Activated T-cell treated with anti-CD3 and anti-CD28 coated beads for 4 hours (primary cell): ENCODE data around the gene ARID2.

ENCODE experiments used
- DNase-seq: peaks from one replicate; pipeline ENCODE4 v3.0.0-alpha.2; 2020

Gene ARID2

DNA sequence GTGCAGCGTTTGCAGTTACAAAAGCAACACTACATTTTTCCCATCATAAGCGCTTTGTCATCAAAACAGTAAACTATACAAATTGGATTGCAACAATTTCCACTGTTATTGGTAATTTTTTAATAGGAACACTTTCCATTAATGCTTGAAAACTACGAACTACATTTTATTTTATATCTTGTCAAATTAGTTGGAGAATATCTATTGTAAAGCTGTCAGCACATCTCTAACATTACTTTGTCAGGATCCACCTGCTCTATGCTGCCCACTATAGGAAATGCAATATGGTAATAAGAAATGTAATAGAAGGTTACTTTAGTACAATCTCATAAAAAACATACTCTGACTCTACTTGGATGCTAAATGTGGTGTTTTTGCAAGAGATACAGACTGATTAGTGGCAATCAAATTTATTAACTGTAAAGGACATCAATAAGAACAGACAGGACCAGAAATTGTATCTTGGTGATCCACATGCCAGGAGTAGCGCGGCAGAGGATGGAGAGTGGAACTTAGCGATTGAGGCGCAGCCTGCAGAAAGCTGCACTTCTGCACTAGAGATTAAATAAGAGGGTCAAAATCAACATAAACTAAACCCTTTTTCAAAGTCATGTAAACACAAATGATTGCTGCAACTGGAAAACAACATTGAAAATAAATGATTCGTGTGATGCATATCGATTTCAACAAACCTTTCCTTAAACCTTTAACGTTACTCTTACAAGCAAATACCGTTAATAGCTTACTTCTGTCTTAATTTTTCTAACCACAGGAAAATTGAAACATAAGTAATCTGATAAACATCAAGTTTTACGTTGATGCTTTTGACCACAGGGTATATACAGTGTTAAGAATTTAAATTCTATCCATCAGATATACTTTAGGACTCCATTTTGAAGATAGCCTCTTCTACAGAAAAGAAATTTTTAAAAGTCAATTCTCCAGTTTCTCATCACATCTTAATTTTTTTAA is 3.6 kb upstream of the ARID2 start:
- no peak for DNase-seq

GRCh38 chr12:45726603-45727300 is 2.8 kb upstream of the ARID2 start:
- DNase-seq = no peak

DNA sequence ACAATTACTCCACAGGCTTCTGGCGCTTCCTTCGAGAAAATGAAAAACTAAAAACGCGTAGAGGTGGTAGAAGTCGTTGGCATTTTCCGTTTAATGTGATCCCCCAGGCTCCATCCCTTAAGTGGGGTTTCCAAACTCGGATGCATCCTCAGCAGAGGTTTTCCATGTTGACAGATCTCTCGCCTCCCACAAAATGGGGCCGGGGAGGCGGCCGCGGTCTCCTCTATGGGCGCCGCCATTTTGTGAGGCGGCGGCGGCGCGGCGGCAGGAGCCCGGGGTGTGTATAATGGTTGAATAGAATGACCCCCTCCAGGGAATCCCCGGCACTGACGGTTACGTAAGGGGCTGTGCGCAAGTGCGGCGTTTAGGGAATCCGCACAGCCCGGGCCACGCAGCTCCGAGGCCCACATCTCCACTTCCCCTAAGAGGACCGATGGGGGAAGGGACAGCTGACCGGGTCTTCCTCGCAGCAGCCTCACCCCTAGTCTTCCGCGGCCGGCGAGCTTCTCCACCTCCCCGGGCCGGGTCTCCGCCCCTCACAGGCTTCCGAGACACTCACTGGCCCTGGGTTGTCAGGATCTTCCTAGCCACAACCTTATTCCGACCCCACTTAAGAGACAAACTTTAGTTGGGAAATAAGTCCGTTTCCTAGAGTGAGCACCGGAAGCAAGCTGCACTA is 2.1 kb upstream of the ARID2 start:
- DNase-seq = peak; percentile 72

DNA sequence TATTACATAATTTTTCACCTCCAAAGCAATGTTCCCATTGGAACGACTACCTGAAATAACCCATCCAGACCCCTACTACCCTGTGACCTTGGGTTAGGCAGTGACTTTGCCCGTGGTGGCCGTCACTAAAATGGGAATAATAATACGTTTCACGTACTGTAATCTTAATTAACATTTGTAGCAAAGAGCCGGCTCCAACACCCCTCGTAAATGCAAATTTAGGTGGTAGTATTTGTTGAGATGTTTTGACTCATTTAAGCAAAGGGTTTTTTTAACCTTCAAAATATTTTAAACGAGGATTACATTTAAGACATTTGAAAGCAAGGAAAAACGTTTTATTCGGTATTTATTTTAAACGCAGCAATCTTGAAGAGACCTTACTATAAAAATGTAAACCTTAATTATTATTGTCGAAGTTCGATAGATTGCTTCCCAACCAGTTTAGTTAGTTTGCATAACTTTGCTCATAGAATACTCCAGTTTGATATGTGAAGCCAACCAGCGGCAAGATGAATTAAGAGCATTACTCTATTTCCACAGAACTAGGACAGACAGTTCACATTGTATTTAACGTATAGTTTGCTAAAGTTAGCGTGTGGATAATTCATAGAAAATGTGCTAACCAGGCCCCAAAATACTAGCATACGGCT is 1.4 kb upstream of the ARID2 start:
- DNase-seq = no peak

DNA sequence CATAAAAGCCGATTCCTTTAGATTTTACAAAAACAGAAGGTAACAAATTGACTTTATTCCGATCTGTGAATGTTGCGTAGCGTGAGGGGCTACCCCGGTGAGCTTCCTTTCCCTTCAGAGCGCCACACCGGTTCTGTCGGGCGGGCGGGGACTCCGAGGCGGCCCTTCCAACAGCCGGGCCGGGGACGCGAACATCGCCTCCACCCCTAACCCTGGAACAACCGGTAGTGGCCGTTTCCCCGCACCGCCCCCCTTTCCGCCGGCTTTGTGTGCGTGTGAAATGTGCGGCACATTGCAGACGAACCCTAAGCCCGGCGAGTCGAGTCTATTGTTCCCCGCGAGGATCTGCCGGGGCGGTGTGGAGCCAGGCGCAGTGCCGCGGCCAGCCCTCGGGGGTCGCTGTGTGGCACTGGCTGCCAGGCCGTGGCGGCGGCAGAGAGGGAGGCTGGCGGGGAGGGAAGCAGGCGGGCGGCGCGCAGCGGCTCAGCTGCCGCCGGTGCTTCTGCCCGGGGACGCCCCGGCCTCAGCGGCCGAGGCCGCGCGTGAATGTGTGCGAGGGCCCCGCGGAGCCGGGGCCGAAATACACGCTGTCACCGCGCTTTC is 775 bp upstream of the ARID2 start:
- peak; percentile 94 for DNase-seq

GRCh38 chr12:45730084-45730347 is 510 bp downstream of the ARID2 start:
- peak; percentile 27 for DNase-seq

DNA sequence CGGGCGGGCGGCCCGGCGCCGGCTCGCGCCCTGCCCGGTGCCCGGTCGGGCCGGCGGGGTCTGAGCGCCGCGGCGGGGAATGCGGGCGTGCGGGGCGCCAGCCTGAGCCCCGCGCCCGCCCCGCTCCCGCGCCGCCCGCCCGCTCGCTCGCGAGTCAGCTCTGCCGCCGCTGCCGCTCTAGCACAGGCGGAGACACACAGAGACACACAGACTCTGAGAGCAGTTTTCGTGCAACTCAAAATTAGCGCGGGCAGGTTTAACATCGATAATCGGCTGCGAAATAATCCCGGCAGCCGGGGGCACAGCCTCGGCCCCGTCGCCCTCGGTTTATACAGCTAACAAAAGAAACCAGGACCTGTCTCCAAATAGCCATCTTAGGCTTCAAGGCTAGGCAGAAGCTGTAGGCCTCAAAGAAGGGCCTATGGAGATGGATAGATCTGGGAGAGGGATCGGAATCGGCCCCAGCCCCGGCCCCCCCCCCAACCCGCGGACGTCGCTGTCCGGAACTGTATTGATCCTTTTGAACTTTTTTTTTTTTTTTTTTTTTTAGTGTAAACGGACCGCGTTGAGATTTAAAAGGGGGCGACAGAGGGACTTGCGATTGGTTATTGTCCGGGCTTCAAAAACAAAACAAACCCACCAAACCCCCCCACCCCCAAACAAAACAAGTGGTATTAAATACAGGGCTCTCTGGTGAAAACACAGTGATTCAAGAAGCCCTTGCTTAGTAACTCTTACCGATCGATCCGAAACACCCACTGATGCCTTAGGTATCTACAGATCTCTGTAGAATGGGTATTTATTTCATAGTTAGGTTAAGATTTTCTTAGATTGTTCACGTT is 1.1 kb downstream of the ARID2 start:
- DNase-seq = peak; percentile 44

GRCh38 chr12:45731190-45731775 is 1.8 kb downstream of the ARID2 start:
- no peak for DNase-seq

GRCh38 chr12:45732250-45732649 is 2.7 kb downstream of the ARID2 start:
- DNase-seq = no peak

DNA sequence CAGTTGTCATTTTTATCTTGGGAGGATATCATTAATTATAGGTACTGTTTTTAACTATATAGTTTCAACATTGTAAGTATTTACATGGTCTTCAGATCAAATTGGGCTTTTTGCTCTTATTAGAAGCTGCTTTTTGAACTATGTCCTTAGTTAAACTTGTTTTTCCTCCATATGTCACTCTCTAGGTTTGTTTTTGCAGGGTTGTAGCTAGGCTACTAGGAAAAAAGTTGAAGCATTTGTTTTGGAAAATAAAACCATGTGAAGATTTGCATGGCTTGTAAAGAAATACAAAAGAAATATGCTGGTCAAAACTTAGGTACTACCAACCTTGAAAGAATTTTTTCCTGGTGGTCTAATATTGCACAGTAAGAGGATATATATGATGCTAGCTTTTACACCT is 3.4 kb downstream of the ARID2 start:
- no peak for DNase-seq

DNA sequence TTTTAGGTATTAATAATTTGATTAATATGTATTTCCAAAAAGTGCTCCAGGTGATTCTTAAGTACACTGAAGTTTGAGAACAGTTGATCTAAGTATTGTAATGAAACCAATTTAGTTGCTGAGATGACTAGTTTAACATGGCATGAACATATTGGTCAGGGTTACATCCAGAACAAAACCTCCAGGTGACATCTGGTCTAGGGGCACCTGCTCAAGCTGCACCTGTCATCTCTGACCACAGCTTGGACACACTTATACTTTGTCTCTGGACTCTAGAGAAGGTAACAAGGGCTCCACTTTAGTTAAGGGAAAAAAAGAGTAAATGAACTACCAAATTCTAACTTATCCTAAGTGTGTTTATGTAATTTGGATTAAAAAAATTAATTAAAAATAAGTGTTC is 8.1 kb downstream of the ARID2 start:
- no peak for DNase-seq

- DNase-seq = no peak
Measured at GRCh38 chr12:45742590-45742989, 13.1 kb downstream of the ARID2 start.

GRCh38 chr12:45743247-45743646 is 13.7 kb downstream of the ARID2 start:
- no peak for DNase-seq

DNA sequence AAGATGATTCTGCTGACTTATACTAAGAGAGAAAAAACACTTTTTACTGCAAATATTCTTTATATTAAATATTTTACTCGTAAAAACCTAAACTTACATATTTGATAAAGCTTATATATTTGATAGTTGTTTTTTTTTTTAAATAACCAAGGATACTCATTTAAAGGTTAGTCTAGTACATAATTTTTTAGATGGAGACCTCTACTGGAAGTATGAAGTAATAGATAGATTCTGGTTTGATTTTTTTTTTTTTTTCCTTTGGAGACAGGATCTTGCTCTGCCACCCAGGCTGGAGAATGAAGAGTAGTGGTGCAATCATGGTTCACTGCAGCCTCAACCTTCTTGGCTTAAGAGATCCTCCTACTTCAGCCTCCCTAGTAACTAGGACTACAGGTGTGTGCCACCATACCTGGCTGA is 16.4 kb downstream of the ARID2 start:
- DNase-seq = no peak

DNA sequence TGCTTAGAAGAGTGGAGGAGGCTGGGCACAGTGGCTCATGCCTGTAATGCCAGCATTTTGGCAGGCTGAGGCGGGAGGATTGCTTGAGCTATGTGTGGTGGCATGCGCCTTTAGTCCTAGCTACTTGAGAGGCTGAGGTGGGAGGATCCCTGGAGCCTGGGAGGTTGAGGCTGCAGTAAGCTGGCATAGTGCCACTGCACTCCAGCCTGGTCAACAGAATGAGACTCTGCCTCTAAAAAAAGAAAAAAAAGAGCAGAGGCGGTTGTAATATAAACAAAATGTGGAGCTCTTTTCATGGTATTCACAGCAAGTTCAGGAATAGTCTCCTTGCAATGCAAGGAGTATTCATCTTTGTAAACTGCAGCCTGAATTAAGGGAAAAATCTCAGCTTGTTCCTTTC is 27.2 kb downstream of the ARID2 start:
- no peak for DNase-seq

DNA sequence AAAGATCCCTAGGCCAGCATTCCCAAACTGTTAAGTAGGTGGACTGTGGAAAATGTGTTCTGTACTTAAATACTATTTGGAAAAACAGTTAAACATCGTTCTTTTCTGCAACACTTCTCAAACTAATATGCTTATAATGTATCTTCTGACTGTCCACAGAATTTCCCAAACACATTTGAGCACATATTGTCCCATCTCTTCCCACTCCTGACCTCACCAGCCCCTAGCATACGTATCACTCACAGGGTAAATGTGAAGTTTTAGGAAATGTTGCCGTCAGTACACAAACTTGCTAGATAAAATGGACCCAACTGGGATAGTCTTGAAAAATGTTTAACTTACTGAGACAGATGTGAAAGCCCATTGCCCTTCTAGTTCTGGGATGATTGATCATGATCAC is 27.7 kb downstream of the ARID2 start:
- DNase-seq = no peak

DNA sequence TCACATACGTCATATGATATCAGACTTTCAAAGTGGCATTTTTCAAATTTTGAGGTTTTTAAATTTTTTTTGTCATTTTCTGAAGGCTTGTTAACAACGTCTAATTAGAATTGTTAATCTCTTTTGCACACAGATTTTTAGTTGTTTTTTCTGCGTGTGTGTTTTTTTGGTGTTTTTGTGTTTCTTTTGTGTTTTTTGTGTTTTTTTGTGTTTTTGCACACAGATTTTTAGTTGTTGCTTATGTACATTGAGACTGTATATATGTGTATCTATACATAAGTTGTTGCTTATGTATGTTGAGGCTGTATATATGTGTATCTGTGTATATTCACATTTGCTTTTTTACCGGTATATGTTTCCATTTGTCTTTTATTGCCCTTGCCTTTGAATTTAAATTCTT is 30.8 kb downstream of the ARID2 start:
- no peak for DNase-seq

DNA sequence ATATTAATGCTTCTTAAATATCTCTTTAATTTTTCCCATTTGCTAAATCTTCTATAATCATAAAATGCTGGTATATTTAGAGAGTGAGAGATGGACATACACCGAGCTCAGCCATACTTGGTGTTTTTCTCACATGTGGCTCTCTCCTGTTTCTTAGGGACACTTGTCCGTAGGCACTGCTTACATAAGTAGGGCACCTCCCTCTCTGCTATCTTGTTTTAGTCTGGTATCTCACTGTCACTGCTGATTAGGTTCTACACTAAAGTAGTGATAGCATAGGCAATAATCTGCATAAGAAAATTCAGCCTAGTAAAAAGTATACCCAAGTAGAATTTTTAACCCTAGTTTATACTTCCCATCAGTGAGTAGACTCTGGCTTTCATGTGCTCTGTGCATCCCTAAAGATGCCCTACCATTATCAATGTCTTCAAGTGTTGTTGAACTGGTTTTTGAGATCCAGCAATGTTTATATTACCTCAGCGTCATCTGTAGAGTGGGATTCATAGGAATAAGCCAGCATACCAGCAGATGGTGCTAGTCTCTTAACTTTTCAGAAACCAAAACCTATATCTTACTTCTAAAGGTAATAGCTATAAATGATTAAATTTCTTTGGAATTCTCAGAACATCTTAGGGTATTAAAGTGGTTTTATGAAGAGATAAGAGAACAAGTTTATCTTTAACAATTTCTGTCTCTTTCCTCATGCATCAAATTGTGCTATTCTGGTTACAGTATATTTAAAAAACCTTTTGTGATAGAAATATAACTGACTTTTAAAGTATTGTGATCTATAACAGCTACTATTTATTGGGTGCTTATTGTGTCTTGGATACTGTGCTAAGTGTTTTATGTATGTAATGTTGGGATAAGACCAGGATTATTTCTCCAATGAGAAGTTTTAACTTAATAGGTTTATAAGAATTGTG is 32.9 kb downstream of the ARID2 start:
- DNase-seq = no peak

GRCh38 chr12:45763381-45763780 is 33.9 kb downstream of the ARID2 start:
- DNase-seq = no peak

- DNase-seq = no peak
Measured at GRCh38 chr12:45768194-45768593, 38.7 kb downstream of the ARID2 start.
